ENCODE measurements around the gene LRCH1.

GRCh38 chr13:46629811-46630413 is 76.9 kb downstream of the LRCH1 start:
- TF ChIP-seq CTCF (IDR thresholded peaks at IDR 0.05; ENCODE audit: insufficient read depth, low read length) (no peak), REST (IDR thresholded peaks at IDR 0.05; ENCODE audit: insufficient replicate concordance, low read depth) (no peak), GABPA (IDR thresholded peaks at IDR 0.05; ENCODE audit: low read depth) (no peak), POLR2AphosphoS5 (IDR thresholded peaks at IDR 0.05; ENCODE audit: low read depth) (no peak), SPI1 (IDR thresholded peaks at IDR 0.05; ENCODE audit: borderline replicate concordance, low read depth) (no peak)

Measured in HL-60 (cell line).